Measurements from ENCODE around the gene CAPN5.

DNA sequence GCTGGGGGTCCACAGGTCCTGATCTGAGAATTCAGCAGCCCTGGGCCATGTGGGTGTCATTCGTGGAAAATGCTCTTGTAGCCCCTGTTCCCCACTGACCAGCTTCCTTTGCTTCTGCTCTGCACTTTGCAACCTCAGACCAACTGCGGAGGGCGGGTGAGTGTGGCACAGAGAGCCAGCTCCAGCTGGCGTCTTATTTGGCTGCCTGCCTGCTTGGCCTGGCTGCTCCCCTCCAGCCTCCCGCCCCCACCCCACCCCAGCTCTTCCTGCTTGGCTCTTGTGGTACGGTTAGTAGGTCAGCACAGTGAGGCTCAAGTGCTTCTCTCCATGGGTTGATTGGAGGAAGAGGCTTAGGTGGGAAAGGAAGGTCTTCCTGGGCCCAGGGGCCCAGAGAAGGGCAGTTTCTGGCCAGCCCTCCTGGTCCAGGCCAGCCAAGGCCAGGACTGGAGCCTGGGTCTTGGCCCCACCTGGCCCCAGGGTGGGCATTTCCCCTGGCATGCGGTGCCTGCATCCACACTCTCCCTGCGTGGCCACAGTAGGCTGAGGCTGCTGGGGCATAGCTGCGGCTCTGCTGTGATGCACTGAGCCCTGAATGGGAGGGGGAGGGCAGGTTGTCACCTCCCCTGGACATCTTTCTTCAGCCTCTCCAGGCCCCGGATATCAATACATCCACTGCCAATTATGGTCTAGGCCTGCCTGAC is 87.8 kb downstream of the CAPN5 start:
- TF ChIP-seq EZH2 (IDR thresholded peaks at IDR 0.05; ENCODE audit: insufficient read depth, poor library complexity, severe bottlenecking), result no peak
- no peak for TF ChIP-seq EZH2phosphoT487 (IDR thresholded peaks at IDR 0.05; ENCODE audit: insufficient read depth, low read depth)
